Stimulated activated CD8-positive, alpha-beta memory T cell treated with anti-CD3 and anti-CD28 coated beads, Interleukin-15, amount 100 ng/mL, for 4 hours (primary cell): Measurements from ENCODE around the gene CALCOCO1.

Experiments
- DNase-seq, 2 donors: peaks; one replicate each; pipeline ENCODE4 v3.0.0-alpha.2; 2020; ENCODE audit warnings: low read depth in 2 of 2

Gene CALCOCO1

DNA sequence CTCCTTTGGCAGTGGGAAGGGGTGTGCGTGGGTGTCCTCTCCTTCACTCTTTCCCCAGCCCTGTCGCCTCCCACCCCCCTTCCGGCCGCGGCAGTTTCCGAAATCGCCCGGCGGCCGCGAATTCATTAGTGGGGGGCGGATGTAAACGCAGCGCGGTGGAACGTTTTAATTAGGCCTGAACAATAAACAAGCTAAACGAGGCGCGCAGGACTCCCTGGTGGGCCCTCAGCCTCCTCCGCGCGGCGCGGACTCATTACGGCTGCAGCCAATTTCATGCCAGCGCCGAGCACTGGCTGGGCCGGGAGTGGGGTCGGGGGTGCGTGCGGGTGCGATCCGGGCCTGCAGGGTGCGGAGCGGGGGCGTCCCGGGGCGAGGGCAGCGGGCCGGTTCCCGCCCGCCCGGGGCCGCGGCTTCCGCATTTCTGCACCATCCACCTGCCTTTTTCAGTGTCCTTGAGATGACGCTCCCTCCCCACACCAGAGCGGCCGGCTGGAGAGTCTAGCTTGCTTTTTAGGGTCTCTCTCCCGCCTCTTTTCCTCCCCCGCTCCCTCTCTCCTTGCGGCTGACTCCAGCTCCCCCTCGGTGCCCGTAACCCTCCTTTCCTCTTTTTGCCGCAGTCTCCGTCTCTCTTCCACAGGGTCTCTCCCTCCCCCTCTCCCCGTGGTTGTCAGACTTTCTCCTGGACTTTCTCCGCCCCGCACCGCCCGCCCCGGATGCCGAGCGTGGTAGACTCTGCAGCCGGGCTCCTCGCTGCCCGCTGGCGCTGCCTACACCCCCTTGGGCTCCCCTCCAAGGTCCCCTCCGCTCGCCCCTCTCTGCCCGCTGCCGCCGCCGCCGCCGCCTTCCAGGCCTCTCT, 24.3 kb upstream of the CALCOCO1 start, which contains the start of gene CISTR:
Gene CISTR, minus strand, starts transcription at position 644 of the 856 bp plus-strand sequence.
- DNase-seq = no peak

DNA sequence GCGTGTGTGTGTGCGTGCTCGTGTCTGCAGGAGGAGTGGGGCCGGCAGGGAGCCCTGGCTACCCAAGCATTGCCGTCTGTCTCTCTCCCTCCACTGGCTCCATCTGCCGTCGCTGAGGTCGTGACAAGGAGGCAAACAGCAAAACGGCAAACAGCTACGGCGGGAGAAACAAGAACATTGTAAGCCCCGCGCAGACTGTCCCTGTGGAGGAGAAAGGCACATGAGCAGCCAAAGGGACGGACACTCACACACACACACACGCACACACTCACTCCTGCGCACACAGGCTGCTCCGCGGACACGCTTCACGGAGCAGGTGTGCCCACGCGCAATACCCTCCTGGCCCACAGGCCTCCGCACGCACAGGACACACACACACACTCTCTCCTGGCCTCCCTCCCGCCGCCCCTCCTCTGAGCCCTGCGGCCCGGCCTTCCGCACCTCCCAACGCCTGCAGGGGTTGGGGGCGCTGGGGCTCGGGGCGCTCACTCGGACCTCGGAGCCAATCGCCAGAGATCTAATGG, 23.6 kb upstream of the CALCOCO1 start:
- no peak for DNase-seq

DNA sequence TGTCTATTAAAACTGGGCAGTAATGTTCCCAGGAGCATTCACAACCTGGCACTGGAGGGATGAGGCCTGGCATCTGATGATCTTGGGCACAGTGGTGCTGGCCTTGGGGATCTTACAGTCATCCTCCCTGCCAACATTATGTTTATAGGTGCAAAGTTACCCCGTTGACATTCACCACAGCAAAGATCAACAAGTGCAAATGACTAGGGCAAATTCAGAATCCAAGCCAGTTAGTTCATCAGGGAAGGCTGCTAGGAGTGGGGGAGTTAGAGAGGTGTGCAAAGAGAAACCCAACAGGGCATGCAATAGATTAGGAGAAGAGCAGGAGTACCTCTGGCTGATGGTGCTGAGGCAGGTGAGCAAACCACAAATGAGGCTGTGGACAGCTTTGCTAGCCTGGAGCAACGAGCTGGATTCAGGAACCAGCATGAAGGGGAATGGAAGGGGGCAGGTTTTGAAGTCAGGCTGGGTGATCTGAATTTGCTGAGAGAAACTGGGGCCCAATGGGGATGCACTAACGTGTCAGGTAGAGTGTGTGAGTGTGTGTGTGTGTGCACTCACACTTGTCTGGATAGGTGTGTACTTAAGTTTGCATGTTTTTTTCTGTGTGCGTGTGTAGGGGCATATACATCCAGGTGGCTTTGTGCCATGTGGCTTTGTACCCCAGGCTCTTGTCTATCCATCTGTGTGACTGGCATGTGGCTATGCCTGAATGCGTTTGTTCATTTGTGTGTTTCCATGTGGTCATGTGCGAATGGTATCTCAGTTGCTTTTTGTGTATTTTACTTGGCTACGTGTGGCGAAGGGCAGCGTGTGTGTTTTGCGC, 22.9 kb upstream of the CALCOCO1 start:
- no peak for DNase-seq

DNA sequence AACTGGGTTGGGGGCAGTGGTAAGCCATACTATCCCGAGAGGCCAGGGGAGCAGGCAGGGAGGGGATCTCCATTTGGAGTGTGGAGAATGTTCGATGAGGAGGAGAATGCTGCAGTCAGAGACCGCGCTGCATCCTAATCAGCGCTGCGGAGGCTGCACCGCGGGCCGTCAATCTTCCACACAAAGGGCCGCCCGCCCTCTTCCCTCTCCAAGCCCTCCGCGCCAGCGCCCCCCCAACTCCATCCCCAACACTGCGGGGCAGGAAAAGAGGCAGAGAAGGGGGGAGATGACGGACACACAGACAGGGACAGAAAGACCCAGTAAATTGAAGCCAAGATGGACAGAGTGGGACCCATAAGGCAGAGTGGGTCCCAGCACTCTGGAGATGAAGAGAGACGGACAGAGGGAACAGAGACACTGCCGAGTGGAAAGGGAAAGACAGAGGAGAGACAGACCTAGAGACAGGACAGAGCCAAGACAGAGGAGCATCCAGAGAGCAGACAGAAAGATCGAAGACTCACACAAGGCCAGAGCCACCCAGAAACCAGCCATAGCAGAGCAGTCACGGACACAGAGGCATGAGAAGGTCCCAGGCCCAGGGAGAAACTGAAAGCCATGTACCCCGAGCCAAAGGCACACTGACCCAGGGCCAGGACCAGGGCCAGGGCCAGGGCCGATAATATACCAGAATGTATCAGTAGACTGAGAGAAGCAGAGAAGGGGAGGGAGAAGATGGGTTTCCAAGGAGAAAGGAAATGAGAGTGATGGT, 21.0 kb upstream of the CALCOCO1 start:
- DNase-seq = no peak

DNA sequence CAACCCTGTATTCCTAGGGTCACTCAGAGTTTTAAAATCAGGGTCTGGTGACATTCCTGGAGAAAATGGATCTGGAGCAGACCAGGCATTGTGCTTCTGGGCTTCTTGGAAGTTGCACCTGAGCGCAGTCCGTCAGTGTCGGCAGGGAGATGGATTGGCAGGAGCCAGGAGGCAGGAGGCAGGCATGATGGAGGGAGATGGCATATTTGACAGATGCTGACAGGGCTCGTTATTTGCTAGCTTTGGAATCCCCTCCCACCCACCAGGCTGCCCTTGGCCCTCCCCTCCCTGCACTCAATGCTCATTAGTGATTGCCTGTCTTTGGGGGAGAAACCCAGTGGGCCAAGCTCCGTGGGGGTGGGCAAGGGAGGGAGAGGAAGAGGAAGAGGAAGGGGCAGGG, 19.8 kb upstream of the CALCOCO1 start:
- DNase-seq = no peak

DNA sequence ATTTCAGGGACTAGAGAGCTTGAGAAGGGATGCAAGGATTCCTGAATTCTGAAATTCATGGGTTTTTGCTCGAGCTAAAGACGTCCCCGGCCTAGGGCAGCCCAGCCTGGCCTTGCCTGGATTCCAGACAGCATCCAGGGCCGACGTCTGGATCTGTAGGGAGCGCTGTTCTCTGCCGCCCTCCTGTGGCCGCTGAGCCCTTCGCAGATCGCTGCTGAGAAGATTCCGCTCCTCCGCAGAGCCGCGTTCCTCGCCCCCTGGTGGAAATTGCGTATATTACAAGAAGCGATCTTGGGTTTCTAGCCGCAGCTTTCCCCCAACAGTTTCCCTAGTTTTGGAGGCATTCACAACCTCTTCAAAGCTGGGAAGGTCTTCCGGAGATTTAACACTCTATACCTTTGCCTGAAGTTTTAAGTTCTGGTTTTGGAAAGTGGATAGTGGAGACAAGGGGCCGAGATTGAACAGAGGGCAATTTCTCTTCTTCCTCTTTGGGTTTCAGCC, 19.4 kb upstream of the CALCOCO1 start:
- peak; percentile 59 to 69 for DNase-seq

DNA sequence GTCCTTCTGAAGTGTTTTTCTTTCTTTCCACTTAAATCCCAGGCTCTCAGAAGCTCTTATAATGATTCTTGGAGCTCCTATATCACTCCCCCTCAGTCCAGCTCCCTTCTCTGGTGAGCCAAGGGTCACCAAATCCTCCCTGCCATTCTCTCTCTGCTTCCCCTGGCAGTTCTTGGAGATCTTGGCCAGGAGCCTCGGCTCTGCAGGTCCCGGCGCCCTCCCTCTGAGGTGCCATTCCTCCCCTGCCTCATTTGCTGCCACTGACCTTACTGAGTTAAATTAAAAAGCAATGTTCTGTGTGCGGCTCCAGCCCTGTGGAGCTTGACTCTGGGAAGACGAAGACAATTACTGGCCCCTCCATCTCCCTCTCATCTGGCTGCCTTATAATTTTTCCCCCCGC, 17.5 kb upstream of the CALCOCO1 start:
- DNase-seq = no peak

DNA sequence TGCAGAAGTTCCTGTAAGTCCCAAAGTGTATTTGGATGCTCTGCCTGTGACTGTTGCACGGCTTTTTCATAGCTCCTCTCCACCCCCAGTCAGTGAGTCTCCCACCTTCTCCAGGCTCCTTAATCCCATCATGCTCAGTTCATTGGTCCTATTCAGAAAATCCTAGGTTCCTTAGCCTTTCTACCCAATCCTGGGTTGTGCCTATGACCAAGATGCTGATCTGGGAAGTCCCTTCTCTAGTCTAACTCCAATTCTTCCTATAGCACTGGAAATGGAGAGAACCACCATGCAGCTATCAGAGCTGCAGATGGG, 16.8 kb upstream of the CALCOCO1 start:
- DNase-seq = no peak

DNA sequence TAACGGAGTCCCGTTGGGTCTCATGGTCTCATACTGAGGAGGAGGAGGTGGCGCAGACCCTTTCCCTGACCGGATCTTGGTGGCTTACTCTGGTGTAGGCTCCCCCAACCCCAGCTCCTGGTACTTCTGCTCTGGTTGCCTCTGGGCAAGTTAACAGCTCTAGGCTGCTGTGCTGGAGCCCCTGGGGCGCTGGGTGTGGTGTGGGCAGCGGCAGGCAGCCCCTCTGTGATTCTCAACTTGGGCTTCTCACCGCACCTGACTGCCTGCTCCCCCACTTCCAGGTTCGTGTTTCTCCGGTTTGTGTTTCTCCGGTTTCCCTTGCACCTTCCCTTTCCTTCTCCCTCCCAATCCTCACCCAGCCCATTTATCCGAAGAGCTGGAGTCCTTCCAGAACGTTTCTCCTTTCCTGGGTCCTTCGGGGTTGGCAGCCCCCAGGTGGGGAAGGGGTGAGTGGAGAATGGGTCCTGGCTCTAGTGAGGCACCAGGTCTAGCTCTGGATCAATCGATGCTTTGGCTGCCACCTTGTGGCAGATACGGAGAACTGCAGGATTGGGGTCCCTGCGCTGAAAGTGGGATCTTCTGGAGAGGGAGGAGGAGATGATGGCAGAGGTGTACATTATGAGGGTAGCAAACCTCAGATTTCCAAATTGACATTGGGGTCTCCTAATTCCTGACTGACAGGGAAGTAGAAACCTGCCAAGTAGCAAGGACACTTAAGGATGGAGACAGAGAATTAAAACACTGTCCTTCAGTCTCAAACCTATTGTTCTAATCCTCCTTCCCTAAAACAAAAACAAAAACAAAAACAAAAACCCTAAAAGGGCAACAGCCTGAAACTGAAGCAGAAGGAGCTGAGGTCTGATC, 16.2 kb upstream of the CALCOCO1 start:
- peak in 1 of 2 donors; percentile 38 for DNase-seq

DNA sequence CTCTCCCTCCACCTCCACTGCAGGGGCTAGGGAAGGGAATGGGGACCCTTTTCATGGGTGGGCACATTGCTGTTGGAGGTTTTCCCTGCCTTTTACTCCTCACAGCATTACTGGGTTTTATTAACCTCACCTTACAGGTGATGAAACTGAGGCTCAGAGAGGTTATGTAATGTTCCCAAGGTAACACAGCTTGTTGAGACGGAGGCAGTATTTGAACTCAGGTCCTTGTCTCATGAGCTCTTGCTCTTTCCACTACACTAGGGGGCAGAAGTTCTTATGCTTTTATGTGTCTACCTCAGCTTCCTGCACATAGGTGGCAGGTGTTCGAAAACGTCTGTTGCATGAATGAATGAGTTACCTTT, 12.9 kb upstream of the CALCOCO1 start:
- no peak for DNase-seq

DNA sequence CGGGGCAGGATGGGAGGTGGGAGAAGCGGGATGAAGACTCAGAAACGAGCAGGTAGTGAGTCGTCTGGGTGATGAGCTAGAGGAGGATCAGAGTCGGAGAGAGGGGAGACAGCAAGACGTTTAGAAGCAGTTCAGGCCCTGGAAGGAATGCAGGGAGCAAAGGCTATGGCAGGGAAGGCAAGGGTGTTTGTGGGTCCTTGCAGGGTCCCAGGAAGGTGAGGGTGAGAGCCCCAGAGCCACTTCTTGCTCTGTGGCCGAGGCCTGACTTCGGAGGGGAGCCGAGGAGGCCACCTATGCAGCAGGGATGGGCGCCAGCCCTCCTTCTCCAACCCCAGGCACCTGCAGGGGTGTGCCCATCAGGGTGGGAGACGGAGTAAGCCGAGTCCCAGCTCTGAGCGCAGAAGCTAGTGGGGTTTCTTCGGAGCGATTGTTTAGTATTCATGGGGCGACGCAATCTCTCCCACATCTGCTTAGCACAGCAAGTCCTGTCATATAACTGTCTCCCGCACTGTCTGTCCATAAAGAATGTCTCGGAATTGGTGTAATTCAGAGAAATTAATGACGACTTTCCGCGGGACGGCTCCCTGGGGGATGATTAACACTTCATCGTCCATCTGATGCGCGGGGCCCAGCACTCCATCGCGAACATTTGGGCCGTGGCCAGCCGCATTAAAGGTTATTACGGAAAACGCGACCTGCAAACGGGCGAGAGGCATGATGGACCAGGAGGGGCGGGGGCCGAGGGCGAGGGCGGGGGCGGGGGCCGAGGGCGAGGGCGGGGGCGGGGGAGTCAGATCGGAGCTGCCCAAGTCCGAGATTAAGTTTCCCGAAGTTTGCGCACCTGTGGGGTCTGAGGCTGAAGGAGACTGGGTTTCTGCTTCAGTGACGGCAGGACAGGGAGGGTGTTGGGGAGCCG, 12.2 kb upstream of the CALCOCO1 start:
- no peak for DNase-seq

DNA sequence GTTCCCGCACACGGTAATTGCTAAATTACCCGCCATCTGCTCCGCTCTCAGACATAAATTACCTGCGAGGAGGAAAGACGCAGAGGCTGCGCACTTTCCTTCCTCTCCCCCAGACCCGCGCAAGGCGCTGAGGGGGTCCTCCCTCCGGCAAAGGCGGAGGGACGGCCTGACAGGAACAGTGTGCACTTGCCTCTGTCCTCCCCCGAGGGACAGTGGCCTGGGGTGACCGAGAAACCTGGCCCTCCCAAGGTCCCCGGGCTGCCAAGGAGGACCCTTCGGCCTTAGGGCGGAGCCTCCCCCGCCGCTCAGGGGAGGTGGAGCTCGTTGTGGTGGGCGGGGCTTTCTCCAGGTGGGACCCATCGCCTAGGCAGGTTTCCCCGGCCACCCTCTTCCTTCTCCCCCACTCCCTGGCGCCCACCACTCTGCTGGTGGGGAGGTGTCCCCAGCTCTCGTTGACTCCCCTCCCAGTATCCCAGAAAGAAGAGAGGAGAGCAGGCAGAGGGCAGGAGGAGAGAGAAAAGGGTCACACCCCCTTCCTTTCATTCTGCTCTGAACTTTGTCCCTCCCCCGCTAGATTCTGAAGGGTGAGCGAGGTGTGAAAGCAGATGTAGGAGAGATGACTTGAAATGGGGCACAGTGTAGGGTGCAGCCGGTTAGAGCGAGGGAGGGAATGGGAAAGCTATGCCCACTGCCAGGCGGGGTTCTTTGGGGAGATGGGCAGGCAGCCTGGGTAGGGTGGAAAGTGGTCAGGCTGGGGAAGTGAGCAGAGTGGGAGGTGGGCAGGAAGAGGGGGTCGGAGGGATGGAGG, 11.4 kb upstream of the CALCOCO1 start:
- DNase-seq = no peak

DNA sequence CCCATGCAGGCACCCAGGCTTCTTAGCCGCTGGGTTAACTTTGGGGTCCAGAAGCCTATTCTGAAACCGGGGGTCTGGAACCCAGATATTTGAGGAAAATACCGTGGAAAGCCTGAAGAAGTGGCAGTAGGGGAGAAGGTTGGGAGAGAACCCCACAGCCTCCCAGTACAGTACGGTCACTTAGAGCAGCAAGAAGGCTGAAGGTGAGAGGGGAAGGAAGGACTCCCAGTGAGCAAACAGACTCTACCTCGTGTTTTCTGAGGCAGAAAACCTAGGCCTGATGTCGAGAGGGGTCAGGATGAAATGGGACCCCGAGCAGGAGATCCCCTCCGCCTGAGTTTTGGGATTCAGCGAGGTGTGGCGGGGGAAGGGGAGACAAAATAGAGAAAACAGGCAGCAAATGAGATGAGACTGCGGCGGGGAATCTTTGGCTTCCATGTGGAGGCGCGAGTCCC, 10.7 kb upstream of the CALCOCO1 start:
- DNase-seq = no peak

DNA sequence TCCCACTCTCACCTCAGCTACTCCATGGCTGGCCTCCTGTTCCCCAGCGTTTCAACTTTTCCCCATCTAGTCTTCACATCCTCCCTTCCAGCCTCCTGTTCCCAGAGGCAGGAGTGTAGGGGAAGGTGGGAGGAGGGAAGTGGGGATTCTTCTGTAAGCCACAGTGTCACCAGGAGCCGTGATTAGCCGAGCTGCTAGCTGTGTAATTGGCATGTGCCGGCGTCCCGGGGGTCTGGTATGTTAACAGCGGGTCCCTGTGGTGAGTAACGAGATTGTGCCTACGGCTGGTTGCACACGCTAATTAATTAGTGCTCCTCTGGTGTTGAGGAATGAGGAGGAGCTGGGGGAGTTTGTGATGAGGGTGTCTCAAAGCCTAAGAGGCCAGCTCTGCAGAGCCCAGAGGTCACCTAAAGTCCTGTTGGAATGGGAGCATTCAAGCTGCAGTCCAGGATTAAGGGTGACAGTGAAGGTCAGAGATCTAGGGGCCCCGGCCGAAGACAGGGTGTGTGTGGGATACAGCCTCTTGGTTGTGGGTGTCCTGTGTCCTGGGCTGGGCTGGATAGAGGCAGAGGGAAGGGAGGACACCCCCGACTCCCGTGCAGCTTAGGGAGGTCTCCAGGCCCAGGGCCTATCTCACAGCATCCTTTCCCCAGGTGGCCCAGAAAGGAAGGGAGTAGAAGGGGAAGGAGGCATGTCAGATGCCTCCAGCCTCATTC, 10.0 kb upstream of the CALCOCO1 start:
- no peak for DNase-seq

DNA sequence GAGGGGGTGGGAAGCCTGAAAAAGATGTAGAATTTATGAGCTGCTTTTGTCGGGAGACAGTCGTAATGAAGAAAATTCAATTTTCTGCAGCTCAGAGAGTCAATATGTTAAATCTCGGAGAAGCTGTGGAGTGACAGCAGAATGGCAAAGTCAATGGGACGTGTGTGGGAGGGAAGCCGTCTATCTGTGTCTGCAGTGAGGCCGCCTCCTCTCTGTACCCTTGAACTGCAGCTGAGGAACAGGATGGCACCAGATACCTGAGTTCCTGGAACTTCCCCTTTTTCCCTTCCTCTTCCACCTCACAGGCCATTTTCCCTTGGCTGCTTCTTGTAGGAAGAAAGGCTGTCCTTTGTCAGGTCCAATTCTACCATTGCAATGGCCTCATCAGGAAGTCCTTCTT, 9.3 kb upstream of the CALCOCO1 start:
- DNase-seq = no peak

DNA sequence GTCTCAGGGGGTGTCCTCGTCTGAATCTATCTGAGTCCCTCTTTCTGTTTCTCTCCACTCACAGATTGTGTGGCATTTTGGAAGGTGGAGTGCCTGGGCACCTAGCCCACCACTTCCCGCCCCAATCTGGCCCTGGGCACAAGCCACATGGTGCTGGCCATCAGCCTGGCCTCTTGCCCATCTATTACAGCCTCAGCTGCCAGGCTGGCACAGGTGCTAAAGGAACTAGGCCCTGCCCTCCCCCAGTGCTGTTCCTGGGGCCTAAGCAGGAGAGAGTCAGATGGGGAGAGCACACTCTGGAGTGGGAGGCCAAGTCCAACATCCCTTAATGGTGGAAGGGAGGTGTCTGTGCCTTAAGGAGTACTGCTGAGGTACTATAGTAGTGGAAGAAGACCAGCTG, 8.3 kb upstream of the CALCOCO1 start:
- DNase-seq = no peak

DNA sequence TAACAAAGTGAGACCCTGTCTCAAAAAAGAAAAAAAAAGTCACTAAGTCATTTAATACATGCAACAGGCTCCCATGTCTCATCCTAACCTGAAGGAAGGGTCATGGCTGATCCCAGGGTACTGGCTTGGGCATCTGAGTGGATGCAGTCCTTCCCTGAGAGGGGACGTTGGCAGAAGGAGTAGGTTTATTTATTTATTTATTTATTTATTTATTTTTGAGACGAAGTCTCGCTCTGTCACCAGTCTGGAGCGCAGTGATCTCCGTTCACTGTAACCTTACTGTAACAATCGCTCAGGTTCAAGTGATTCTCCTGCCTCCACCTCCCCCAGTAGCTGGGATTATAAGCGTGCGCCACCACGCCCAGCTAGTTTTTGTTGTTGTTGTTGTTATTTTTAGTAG, 7.2 kb upstream of the CALCOCO1 start:
- no peak for DNase-seq

DNA sequence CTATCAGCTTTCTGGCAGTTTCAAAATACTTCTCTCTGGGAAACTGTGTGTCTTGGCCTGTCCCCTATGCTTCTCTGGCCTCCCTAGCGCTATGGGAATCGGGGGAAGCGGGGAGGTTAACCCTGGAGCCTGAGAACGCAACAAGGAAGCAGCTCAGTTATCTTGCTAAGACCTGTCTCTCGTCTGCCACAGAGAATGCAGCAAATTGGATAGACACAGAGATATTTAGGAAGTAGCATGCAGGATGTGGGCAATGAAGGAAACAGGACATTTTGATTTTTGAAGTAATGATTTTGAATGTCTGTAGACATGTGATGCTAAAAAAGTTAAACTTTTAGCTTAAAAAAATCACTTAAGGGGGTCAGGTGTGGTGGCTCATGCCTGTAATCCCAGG, 6.6 kb upstream of the CALCOCO1 start:
- DNase-seq = no peak
